K562 (cell line): ENCODE data around the gene SIGLEC1. TPM values are rescaled to one million over a fixed set of nuclear protein-coding genes. Genes with fewer than 3 reads are reported as not detected.
A peak's percentile ranks its signal among the peaks of the same experiment; 100 is the strongest.

ENCODE experiments used
- ATAC-seq: fragments of 200-7000 bp; cut with Tn5 transposase; 3 replicates; pipeline ENCODE4 v1.9.1; 2020; ENCODE audit warnings: moderate library complexity
- BruUV-seq: library from RNA; stranded (reverse); fragments of 400-500 nt; replicated peaks from 2 replicates; lab custom pipeline; 2021; lab: Mats Ljungman, UMichigan
- CTCF ChIA-PET: fragments of 300-600 bp; formaldehyde crosslinking; extraction: SDS; loops from one replicate; lab custom pipeline; 2021; ENCODE audit warnings: low intra/inter-chr PET ratio; lab: Yijun Ruan, JAX
- POLR2A ChIA-PET: fragments of 300-600, 350-650 bp; sonication (Branson Sonifier 250); formaldehyde crosslinking; extraction: SDS; loops from one replicate; lab custom pipeline; 2021; ENCODE audit warnings: antibody characterized with exemption, inconsistent platforms; lab: Yijun Ruan, JAX
- DNase-seq, 4 experiments: peaks; one replicate each; pipeline versions ENCODE4 v3.0.0 to v3.0.0-alpha.2; 2011 to 2018; ENCODE audit warnings: low spot score in 3 of 4, mixed read lengths in 3 of 4; ENCODE audit errors: extremely low read depth in 1 of 4
- FAIRE-seq: peaks from 2 replicates; lab custom pipeline; 2011; peaks lifted over from hg19 to GRCh38; lab: Jason Lieb, UNC
- H2AFZ ChIP-seq: 2 replicates; pipeline ENCODE4 v1.6.0; 2011; ENCODE audit warnings: low read depth, low read length, control low read depth, inconsistent platforms
- H3K27ac ChIP-seq: fragments of 200-600 bp; 3 replicates; pipeline ENCODE4 v1.8.0; 2011; ENCODE audit warnings: low read depth, mild to moderate bottlenecking, control low read depth, inconsistent platforms, low read length, moderate library complexity, mixed read lengths; ENCODE audit errors: extremely low read depth
- H3K27me3 ChIP-seq, 2 experiments: fragments of 300-600 bp in 1 of 2; 2 replicates in 1 of 2; 3 replicates in 1 of 2; pipeline versions ENCODE4 v1.6.0 to v1.8.0; 2011; ENCODE audit warnings: inconsistent platforms in 2 of 2, low read length in 2 of 2, mild to moderate bottlenecking in 1 of 2, mixed read lengths in 1 of 2, moderate library complexity in 1 of 2; ENCODE audit not compliant: control insufficient read depth in 2 of 2, insufficient read depth in 2 of 2
- H3K36me3 ChIP-seq: fragments of 300-600 bp; 3 replicates; pipeline ENCODE4 v1.8.0; 2011; ENCODE audit warnings: mild to moderate bottlenecking, low read length, inconsistent platforms; ENCODE audit not compliant: control insufficient read depth, insufficient read depth
- H3K4me1 ChIP-seq, 2 experiments: fragments of 200-600 bp in 1 of 2; replicated peaks in 1 of 2; 2 replicates in 1 of 2; 3 replicates in 1 of 2; pipeline versions ENCODE4 v1.5.1 to v1.8.0; 2011; ENCODE audit warnings: inconsistent platforms in 2 of 2, low read length in 2 of 2, mild to moderate bottlenecking in 1 of 2, mixed read lengths in 1 of 2, moderate library complexity in 1 of 2; ENCODE audit not compliant: control insufficient read depth in 2 of 2, insufficient read depth in 2 of 2
- H3K4me2 ChIP-seq: 2 replicates; pipeline ENCODE4 v1.6.1; 2011; ENCODE audit warnings: low read length, control low read depth, inconsistent platforms, mixed read lengths; ENCODE audit not compliant: insufficient read depth
- H3K4me3 ChIP-seq: fragments of 200-600 bp; sonication (generic), shearing (Covaris generic); 2 replicates; pipeline ENCODE4 v1.5.1; 2016; ENCODE audit warnings: control low read depth, inconsistent platforms
- H3K79me2 ChIP-seq: fragments of 200-600 bp; 3 replicates; pipeline ENCODE4 v1.8.0; 2011; ENCODE audit warnings: low read length, inconsistent platforms; ENCODE audit not compliant: control insufficient read depth, insufficient read depth
- H3K9ac ChIP-seq, 2 experiments: 2 replicates each; pipeline versions ENCODE4 v1.6.0 to v1.6.1; 2011; ENCODE audit warnings: low read depth in 2 of 2, low read length in 2 of 2, control low read depth in 1 of 2, inconsistent platforms in 1 of 2, mild to moderate bottlenecking in 1 of 2, mixed read lengths in 1 of 2; ENCODE audit not compliant: insufficient read depth in 1 of 2
- H3K9me1 ChIP-seq: one replicate; pipeline ENCODE4 v1.6.0; 2011; ENCODE audit warnings: inconsistent platforms, mild to moderate bottlenecking, low read length, moderate library complexity; ENCODE audit not compliant: control insufficient read depth, insufficient read depth
- H3K9me3 ChIP-seq: replicated peaks from 2 replicates; pipeline ENCODE4 v1.5.1; 2011; ENCODE audit warnings: low read depth, low read length, inconsistent platforms; ENCODE audit not compliant: control insufficient read depth, insufficient read depth
- H4K20me1 ChIP-seq: replicated peaks from 2 replicates; pipeline ENCODE4 v1.6.1; 2011; ENCODE audit warnings: low read length, inconsistent platforms, mixed read lengths; ENCODE audit not compliant: control insufficient read depth, insufficient read depth
- BRD9 ChIP-seq: fragments of 450-650 bp; IDR thresholded peaks from 2 replicates; pipeline ENCODE4 v1.6.1; 2018; ENCODE audit warnings: low read depth; ENCODE audit not compliant: partially characterized antibody
- DDX20 ChIP-seq: fragments of 450-650 bp; IDR thresholded peaks from 2 replicates; pipeline ENCODE4 v1.6.1; 2016; ENCODE audit warnings: missing genetic modification characterization, low read depth, mild to moderate bottlenecking, missing compliant biosample characterization, moderate library complexity
- MYNN ChIP-seq, 2 experiments: sonication (generic); formaldehyde crosslinking in 1 of 2; IDR thresholded peaks; 2 replicates each; pipeline versions ENCODE4 v1.5.0 to v1.6.1; 2016 to 2020; ENCODE audit warnings: antibody characterized with exemption in 1 of 2, missing genetic modification reagents in 1 of 2
- SRSF9 ChIP-seq: fragments of 200-400 bp; formaldehyde crosslinking; IDR thresholded peaks from 2 replicates; pipeline ENCODE4 v1.6.1; 2017; ENCODE audit warnings: low read depth, low read length, borderline replicate concordance
- XRCC3 ChIP-seq: fragments of 450-650 bp; IDR thresholded peaks from 2 replicates; pipeline ENCODE4 v1.6.1; 2017; ENCODE audit warnings: mild to moderate bottlenecking, moderate library complexity
- ZBTB1 ChIP-seq: sonication (generic); formaldehyde crosslinking; IDR thresholded peaks from 2 replicates; pipeline ENCODE4 v1.8.1; 2023; ENCODE audit warnings: missing genetic modification reagents, low read depth, mild to moderate bottlenecking, borderline replicate concordance
- ZBTB7A ChIP-seq: IDR thresholded peaks from 2 replicates; pipeline ENCODE4 v1.6.1; 2011; ENCODE audit warnings: low read depth, mild to moderate bottlenecking, low read length, moderate library complexity, borderline replicate concordance; ENCODE audit not compliant: control insufficient read depth
- ZNF121 ChIP-seq: sonication (generic); formaldehyde crosslinking; conservative IDR thresholded peaks from 2 replicates; pipeline ENCODE4 v1.8.0; 2022; ENCODE audit warnings: missing genetic modification reagents
- ZNF165 ChIP-seq: fragments of 250-450 bp; sonication (Bioruptor Pico); IDR thresholded peaks from 2 replicates; pipeline ENCODE4 v1.4.0; 2020; ENCODE audit warnings: borderline replicate concordance
- WGBS: fragments of 100-300 bp; shearing (Covaris generic); methylation state at CpG from one replicate; pipeline ENCODE4 v1.1.6; 2016; ENCODE audit warnings: low coverage, mixed read lengths; ENCODE audit not compliant: insufficient coverage; ENCODE audit errors: missing lambda C conversion rate; 5-methylcytosine and 5-hydroxymethylcytosine counted together
- in situ Hi-C: fragments of 300-500 bp; cut with MboI; formaldehyde crosslinking; loops from 4 replicates; pipeline ENCODE4 v1.15.0; 2018; ENCODE audit warnings: inconsistent platforms, mixed read lengths
- intact Hi-C: fragments of 100-400 bp; cut with micrococcal nuclease; formaldehyde crosslinking; loops from 2 replicates; pipeline ENCODE4 v1.14.2; 2022
- polyA plus RNA-seq, 8 experiments: library from polyadenylated mRNA; depleted of rRNA in 4 of 8; stranded (reverse) in 5 of 8; unstranded in 3 of 8; fragments of >200 nt; fragmentation: Nextera tagmentation in 2 of 8; fragmentation: Illumina TruSeq in 1 of 8; extraction: Ambion mirVana in 2 of 8; extraction: Trizol in 1 of 8; gene quantifications; 2 replicates each; pipeline versions ENCODE4 v1.2.1 to v1.2.3, GENCODE V29; 2011 to 2014; ENCODE audit warnings: inconsistent platforms in 1 of 8, missing spikeins in 1 of 8
- total RNA-seq, 7 experiments: library from RNA; depleted of rRNA in 6 of 7; stranded (reverse); fragments of >200 nt in 6 of 7; fragmentation: Illumina TruSeq in 2 of 7; extraction: Trizol in 2 of 7; gene quantifications; 2 replicates each; pipeline versions ENCODE4 v1.2.1 to v1.2.3, GENCODE V29; 2011 to 2021; ENCODE audit warnings: low replicate concordance in 1 of 7
- TF ChIP-seq, protein P1 (sequence below): sonication (generic); formaldehyde crosslinking; IDR thresholded peaks from 2 replicates; pipeline ENCODE4 v1.8.0; 2023; ENCODE audit warnings: mild to moderate bottlenecking, missing genetic modification reagents
- TF ChIP-seq, protein P2 (sequence below): fragments of 450-650 bp; IDR thresholded peaks from 2 replicates; pipeline ENCODE4 v1.6.1; 2017; ENCODE audit warnings: antibody characterized with exemption

The SIGLEC1 gene
- total and polyA plus RNA-seq, 9 of the 15 experiments (the other 6 are each of a cell fraction or from before 2014, with no cell fraction given): 0.05 to 0.07 TPM; not detected in 7

DNA sequence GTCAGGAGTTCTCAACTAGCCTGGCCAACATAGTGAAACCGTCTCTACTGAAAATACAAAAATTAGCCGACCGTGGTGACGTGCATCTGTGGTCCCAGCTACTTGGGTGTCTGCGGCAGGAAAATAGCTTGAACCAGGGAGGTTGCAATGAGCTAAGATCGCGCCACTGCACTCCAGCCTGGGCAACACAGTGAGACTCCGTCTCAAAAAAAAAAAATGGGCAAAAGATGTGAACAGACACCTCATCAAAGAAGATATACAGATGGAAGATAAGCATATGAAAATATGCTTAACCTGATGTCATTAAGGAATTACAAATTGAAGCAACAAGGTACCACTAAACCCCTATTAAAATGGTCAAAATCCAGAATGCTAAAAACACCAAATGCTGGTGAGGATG, 10.9 kb upstream of the SIGLEC1 start (continued):
- no peak for TF ChIP-seq MYNN (IDR thresholded peaks at IDR 0.05)
- no peak for TF ChIP-seq MYNN (CRISPR knock-in tag; IDR thresholded peaks at IDR 0.05)
- no peak for TF ChIP-seq SRSF9
- no peak for TF ChIP-seq ZBTB7A
- peak; percentile 85 for TF ChIP-seq ZNF121 (CRISPR knock-in tag)
- no peak for TF ChIP-seq ZBTB1 (CRISPR knock-in tag)

DNA sequence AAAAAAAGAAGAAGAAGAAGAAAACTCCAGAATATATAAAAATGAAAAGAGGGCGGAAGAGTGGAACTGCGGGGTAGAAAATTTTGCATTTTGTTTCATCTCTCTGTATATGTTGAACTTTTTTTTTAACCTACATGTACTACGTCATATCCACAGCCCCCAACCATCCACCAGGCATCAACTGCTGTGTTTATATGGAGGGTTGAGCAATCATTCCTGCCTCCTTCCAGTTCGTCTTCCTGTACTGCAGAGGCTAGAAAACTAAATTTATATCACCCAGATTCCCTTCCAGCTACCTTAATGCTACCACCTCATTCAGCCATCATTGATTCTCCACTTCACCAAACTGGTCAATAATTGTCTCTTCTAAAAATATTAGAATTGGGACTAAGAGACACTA, 9.5 kb upstream of the SIGLEC1 start:
- ATAC-seq: no peak
- H3K9ac ChIP-seq: no peak overlapping the region
- TF ChIP-seq DDX20 (tag): no peak
- TF ChIP-seq, protein P1, sequence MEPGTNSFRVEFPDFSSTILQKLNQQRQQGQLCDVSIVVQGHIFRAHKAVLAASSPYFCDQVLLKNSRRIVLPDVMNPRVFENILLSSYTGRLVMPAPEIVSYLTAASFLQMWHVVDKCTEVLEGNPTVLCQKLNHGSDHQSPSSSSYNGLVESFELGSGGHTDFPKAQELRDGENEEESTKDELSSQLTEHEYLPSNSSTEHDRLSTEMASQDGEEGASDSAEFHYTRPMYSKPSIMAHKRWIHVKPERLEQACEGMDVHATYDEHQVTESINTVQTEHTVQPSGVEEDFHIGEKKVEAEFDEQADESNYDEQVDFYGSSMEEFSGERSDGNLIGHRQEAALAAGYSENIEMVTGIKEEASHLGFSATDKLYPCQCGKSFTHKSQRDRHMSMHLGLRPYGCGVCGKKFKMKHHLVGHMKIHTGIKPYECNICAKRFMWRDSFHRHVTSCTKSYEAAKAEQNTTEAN (CRISPR knock-in tag): no peak
- TF ChIP-seq BRD9: no peak
- TF ChIP-seq, protein P2, sequence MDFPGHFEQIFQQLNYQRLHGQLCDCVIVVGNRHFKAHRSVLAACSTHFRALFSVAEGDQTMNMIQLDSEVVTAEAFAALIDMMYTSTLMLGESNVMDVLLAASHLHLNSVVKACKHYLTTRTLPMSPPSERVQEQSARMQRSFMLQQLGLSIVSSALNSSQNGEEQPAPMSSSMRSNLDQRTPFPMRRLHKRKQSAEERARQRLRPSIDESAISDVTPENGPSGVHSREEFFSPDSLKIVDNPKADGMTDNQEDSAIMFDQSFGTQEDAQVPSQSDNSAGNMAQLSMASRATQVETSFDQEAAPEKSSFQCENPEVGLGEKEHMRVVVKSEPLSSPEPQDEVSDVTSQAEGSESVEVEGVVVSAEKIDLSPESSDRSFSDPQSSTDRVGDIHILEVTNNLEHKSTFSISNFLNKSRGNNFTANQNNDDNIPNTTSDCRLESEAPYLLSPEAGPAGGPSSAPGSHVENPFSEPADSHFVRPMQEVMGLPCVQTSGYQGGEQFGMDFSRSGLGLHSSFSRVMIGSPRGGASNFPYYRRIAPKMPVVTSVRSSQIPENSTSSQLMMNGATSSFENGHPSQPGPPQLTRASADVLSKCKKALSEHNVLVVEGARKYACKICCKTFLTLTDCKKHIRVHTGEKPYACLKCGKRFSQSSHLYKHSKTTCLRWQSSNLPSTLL: no peak
- TF ChIP-seq XRCC3: no peak
- TF ChIP-seq ZNF165 (CRISPR knock-in tag): no peak

More for the DNA sequence above, 9.5 kb upstream of the SIGLEC1 start:
- Histone ChIP-seq H3K36me3 (no peaks in the 10 kb centered on the region), H3K4me2 (no peak overlapping the region), H3K27me3 (peaks cover 0 to 5% of the 10 kb centered on the region in 2 experiments; a peak in 1 of 5 replicates), H4K20me1 (no peaks in the 10 kb centered on the region), H3K79me2 (no peaks in the 10 kb centered on the region), H3K27ac (no peak overlapping the region), H3K4me3 (no peak overlapping the region), H3K9me3 (no peaks in the 10 kb centered on the region), H2AFZ (no peak overlapping the region), H3K4me1 (peaks cover 0 to 3% of the 10 kb centered on the region in 2 experiments; a peak in 3 of 5 replicates), H3K9me1 (no peaks in the 10 kb centered on the region)
- 4% methylated on average over 4 of the region's 4 CpGs for WGBS
- DNase-seq (no peak), FAIRE-seq (no peak)
- CTCF ChIA-PET: no interaction called here
- intact Hi-C loops: no loop called here
- POLR2A ChIA-PET: interaction anchor here (0.6 to 0.8 kb wide), 3 partner anchors 9 to 1425 kb away, joined by 3 to 4 read pairs (median 3); partner anchors contain the start of gene SIGLEC1
- in situ Hi-C loops: no loop called here
- BruUV-seq: no TSS peak
